CD4-positive, alpha-beta T cell treated with Interleukin-4 for 1 hour (primary cell): ENCODE measurements around the gene PCDHB11.
A peak's percentile ranks its signal among the peaks of the same experiment; 100 is the strongest.
"Not testable (repeated sequence)": the region's sequence is repeated elsewhere in the genome, so short reads cannot be mapped to it uniquely, and the experiment has no call there.

Experiments used
- DNase-seq, 2 donors: peaks; one replicate each; pipeline ENCODE4 v3.0.0-alpha.2; 2020 to 2022

The PCDHB11 gene

DNA sequence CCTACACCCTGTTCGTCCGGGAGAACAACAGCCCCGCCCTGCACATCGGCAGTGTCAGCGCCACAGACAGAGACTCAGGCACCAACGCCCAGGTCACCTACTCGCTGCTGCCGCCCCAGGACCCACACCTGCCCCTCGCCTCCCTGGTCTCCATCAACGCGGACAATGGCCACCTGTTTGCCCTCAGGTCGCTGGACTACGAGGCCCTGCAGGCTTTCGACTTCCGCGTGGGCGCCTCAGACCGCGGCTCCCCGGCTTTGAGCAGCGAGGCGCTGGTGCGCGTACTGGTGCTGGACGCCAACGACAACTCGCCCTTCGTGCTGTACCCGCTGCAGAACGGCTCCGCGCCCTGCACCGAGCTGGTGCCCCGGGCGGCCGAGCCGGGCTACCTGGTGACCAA, 10.7 kb upstream of the PCDHB11 start:
- DNase-seq = not testable (repeated sequence)

DNA sequence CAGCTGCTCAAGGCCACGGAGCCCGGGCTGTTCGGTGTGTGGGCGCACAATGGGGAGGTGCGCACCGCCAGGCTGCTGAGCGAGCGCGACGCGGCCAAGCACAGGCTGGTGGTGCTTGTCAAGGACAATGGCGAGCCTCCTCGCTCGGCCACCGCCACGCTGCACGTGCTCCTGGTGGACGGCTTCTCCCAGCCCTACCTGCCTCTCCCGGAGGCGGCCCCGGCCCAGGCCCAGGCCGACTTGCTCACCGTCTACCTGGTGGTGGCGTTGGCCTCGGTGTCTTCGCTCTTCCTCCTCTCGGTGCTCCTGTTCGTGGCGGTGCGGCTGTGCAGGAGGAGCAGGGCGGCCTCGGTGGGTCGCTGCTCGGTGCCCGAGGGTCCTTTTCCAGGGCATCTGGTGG, 10.3 kb upstream of the PCDHB11 start:
- DNase-seq = not testable (repeated sequence)

- DNase-seq = peak in 1 of 2 donors; percentile 14
These were observed 7.2 kb upstream of the PCDHB11 start, which contains the start of gene PCDHB10 for GRCh38 chr5:141192110-141192725. Gene PCDHB10 (plus strand): TSS chr5:141192353. CDS start chr5:141192553, 200 bp downstream.

GRCh38 chr5:141194332-141194731, 5.1 kb upstream of the PCDHB11 start:
- DNase-seq = not testable (repeated sequence)

DNA sequence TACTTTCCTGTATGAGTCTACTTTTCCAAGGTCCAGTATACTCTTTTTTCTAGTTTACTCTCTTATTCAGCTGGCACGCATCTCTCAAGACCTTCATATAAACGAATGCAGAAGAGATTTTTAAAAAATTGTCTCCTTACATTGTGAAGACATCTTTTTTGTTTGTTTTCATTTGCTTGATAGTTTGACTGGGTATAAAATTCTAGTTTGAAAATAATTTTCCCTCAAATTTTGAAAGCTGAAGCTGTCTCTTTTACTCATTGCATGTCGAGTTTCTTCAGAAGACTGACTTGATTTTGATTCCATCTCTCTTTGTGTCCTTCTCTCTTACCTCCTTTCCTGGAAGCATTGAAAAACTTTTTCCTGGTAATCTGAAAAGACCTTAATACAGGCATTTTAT, 3.1 kb upstream of the PCDHB11 start:
- DNase-seq = no peak

DNA sequence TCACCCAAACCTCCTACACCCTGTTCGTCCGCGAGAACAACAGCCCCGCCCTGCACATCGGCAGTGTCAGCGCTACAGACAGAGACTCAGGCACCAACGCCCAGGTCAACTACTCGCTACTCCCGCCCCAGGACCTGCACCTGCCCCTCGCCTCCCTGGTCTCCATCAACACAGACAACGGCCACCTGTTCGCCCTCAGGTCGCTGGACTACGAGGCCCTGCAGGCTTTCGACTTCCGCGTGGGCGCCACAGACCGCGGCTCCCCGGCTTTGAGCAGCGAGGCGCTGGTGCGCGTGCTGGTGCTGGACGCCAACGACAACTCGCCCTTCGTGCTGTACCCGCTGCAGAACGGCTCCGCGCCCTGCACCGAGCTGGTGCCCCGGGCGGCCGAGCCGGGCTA, 1.7 kb downstream of the PCDHB11 start:
- DNase-seq = not testable (repeated sequence)

DNA sequence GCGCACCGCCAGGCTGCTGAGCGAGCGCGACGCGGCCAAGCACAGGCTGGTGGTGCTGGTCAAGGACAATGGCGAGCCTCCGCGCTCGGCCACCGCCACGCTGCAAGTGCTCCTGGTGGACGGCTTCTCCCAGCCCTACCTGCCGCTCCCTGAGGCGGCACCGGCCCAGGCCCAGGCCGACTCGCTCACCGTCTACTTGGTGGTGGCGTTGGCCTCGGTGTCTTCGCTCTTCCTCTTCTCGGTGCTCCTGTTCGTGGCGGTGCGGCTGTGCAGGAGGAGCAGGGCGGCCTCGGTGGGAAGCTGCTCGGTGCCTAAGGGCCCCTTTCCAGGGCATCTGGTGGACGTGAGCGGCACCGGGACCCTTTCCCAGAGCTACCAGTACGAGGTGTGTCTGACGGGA, 2.2 kb downstream of the PCDHB11 start:
- not testable (repeated sequence) for DNase-seq

DNA sequence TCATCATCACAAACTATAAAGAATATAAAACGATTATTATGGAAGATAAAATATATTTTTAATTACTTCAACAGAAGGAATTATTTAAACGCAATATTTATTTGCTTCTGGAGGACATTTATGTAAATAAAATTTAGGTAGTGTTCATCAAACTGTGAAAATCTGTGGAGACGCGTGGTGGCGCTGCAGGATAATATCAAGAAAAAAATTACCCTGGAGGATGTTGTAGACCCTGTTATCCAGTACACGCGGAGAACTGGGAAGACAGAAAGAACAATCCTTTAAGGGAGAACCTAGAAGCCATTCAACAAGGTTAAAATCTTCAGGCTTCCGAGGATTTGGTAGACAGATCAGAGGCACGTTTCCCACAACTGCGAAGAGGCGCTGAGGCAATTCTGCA, 9.1 kb downstream of the PCDHB11 start, which contains the start of gene PCDHB12:
TSS of gene PCDHB12 (plus strand) at position 242 of the 400 bp plus-strand sequence. CDS start 189 bp downstream, outside the sequence.
- no peak for DNase-seq

DNA sequence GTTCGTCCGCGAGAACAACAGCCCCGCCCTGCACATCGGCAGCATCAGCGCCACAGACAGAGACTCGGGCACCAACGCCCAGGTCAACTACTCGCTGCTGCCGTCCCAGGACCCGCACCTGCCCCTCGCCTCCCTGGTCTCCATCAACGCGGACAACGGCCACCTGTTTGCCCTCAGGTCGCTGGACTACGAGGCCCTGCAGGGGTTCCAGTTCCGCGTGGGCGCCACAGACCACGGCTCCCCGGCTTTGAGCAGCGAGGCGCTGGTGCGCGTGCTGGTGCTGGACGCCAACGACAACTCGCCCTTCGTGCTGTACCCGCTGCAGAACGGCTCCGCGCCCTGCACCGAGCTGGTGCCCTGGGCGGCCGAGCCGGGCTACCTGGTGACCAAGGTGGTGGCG, 10.9 kb downstream of the PCDHB11 start:
- not testable (repeated sequence) for DNase-seq

DNA sequence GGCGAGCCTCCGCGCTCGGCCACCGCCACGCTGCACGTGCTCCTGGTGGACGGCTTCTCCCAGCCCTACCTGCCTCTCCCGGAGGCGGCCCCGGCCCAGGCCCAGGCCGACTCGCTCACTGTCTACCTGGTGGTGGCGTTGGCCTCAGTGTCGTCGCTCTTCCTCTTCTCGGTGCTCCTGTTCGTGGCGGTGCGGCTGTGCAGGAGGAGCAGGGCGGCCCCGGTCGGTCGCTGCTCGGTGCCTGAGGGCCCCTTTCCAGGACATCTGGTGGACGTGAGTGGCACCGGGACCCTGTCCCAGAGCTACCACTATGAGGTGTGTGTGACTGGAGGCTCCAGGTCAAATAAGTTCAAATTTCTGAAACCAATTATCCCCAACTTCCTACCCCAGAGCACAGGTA, 11.4 kb downstream of the PCDHB11 start:
- not testable (repeated sequence) for DNase-seq

DNA sequence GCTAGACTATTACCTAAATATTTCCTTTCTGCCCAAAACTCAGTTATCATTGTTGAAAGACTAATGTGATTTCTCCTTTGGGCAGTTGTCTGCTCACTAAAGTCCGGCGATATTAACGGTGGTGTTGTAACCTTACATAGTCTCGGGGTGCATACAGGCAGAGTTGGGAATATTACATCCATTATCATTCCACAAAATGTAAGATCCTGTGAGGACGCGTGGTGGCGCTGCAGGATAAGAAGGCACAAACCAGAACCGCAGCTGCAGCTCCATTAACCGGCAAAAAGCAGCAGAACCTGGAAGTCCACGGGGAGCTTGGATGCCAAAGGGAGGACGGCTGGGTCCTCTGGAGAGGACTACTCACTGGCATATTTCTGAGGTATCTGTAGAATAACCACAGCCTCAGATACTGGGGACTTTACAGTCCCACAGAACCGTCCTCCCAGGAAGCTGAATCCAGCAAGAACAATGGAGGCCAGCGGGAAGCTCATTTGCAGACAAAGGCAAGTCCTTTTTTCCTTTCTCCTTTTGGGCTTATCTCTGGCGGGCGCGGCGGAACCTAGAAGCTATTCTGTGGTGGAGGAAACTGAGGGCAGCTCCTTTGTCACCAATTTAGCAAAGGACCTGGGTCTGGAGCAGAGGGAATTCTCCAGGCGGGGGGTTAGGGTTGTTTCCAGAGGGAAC, 14.4 kb downstream of the PCDHB11 start, which contains the start of gene PCDHB13:
TSS of gene PCDHB13 (plus strand) at position 264 of the 684 bp plus-strand sequence. CDS start at position 469, 205 bp downstream.
- peak in 1 of 2 donors; percentile 13 for DNase-seq

DNA sequence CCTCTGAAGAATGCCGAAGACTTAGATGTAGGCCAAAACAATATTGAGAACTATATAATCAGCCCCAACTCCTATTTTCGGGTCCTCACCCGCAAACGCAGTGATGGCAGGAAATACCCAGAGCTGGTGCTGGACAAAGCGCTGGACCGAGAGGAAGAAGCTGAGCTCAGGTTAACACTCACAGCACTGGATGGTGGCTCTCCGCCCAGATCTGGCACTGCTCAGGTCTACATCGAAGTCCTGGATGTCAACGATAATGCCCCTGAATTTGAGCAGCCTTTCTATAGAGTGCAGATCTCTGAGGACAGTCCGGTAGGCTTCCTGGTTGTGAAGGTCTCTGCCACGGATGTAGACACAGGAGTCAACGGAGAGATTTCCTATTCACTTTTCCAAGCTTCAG, 15.2 kb downstream of the PCDHB11 start:
- DNase-seq = not testable (repeated sequence)

GRCh38 chr5:141215504-141215903, 16.1 kb downstream of the PCDHB11 start:
- not testable (repeated sequence) for DNase-seq

- not testable (repeated sequence) for DNase-seq
These were observed 16.6 kb downstream of the PCDHB11 start for GRCh38 chr5:141216035-141216434.

- DNase-seq = peak in 1 of 2 donors; percentile 4
These were observed 23.8 kb downstream of the PCDHB11 start, which contains the start of gene PCDHB14 for GRCh38 chr5:141223112-141223783. Gene PCDHB14 (plus strand): TSS chr5:141223343. CDS start chr5:141223506, 163 bp downstream.

DNA sequence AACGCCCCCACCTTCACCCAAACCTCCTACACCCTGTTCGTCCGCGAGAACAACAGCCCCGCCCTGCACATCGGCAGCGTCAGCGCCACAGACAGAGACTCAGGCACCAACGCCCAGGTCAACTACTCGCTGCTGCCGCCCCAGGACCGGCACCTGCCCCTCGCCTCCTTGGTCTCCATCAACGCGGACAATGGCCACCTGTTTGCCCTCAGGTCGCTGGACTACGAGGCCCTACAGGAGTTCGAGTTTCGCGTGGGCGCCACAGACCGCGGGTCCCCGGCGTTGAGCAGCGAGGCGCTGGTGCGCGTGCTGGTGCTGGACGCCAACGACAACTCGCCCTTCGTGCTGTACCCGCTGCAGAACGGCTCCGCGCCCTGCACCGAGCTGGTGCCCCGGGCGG, 25.4 kb downstream of the PCDHB11 start:
- DNase-seq = not testable (repeated sequence)

GRCh38 chr5:141225421-141225820, 26.0 kb downstream of the PCDHB11 start:
- not testable (repeated sequence) for DNase-seq

- DNase-seq = no peak
These were observed 34.8 kb downstream of the PCDHB11 start for GRCh38 chr5:141234109-141234667.

DNA sequence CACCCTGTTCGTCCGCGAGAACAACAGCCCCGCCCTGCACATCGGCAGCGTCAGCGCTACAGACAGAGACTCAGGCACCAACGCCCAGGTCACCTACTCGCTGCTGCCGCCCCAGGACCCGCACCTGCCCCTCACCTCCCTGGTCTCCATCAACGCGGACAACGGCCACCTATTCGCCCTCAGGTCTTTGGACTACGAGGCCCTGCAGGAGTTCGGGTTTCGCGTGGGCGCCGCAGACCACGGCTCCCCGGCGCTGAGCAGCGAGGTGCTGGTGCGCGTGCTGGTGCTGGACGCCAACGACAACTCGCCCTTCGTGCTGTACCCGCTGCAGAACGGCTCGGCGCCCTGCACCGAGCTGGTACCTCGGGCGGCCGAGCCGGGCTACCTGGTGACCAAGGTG, 36.5 kb downstream of the PCDHB11 start:
- DNase-seq = not testable (repeated sequence)

DNA sequence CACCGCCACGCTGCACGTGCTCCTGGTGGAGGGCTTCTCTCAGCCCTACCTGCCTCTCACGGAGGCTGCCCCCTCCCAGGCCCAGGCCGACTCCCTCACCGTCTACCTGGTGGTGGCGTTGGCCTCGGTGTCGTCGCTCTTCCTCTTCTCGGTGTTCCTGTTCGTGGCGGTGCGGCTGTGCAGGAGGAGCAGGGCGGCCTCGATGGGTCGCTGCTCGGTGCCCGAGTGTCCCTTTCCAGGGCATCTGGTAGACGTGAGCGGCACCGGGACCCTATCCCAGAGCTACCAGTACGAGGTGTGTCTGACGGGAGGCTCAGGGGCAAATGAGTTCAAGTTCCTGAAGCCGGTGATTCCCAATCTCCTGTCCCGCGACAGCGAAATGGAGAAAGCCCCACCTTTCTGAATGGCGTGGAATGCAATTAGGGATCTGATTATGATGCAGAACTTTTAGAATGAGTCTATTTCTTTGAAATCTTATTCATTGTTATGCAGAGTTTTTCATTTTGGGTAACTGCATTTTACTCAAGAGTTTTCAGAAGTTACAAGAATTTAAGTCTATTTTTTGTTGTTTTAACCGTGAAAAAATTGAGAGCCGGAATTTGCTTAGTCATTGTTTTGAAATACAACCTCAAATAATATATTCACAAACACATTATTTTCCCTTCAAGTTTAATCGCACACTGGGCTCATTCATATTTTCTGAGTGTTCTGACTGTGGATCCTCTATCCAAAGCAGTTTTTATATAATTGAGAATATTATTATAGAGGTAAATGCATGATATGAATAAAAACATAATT, 37.3 kb downstream of the PCDHB11 start:
- no peak for DNase-seq

- DNase-seq = no peak
These were observed 42.1 kb downstream of the PCDHB11 start for GRCh38 chr5:141241496-141241895.

DNA sequence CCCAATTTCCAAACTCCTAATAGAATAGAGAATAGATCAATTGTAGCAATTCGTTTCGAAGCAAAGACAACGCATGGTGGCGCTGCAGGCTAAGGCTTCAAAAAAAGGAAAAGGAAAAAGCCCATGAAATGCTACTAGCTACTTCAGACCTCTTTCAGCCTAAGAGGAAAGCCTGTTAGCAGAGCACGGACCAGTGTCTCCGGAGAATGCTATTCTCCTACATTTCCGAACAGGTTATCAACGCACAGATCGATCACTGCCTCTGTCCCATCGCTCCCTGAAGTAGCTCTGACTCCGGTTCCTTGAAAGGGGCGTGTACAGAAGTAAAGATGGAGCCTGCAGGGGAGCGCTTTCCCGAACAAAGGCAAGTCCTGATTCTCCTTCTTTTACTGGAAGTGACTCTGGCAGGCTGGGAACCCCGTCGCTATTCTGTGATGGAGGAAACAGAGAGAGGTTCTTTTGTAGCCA, 45.9 kb downstream of the PCDHB11 start, which contains the start of gene PCDHB15:
TSS of gene PCDHB15 (plus strand) at position 146 of the 468 bp plus-strand sequence. CDS start at position 330, 184 bp downstream.
- peak in 1 of 2 donors; percentile 2 for DNase-seq
